GM19025 (cell line): Measurements from ENCODE around the gene NSUN3.

ENCODE experiments used
- ATAC-seq: cut with Tn5 transposase; IDR thresholded peaks from one replicate; pipeline ENCODE4 v1.9.1; 2021; ENCODE audit warnings: mild to moderate bottlenecking, low read depth, moderate library complexity; ENCODE audit not compliant: unreplicated experiment

Gene NSUN3

GRCh38 chr3:94176988-94177745 is 114.3 kb downstream of the NSUN3 start:
- ATAC-seq: no peak
